Effector memory CD4-positive, alpha-beta T cell (primary cell): ENCODE measurements around the gene CDC7.

Experiments
- DNase-seq, 3 donors: peaks; one replicate each; pipeline ENCODE4 v3.0.0-alpha.2; 2020
- H3K27ac ChIP-seq: 2 replicates; pipeline ENCODE4 v1.7.0; 2013; ENCODE audit warnings: mild to moderate bottlenecking, low read length, moderate library complexity; ENCODE audit not compliant: insufficient read depth, poor library complexity, severe bottlenecking
- H3K27me3 ChIP-seq: replicated peaks from 2 replicates; pipeline ENCODE4 v1.7.0; 2013; ENCODE audit warnings: mild to moderate bottlenecking, low read length; ENCODE audit not compliant: insufficient read depth, control insufficient read depth, poor library complexity, severe bottlenecking
- H3K36me3 ChIP-seq: 2 replicates; pipeline ENCODE4 v1.7.0; 2013; ENCODE audit warnings: mild to moderate bottlenecking, low read length, moderate library complexity; ENCODE audit not compliant: control insufficient read depth, insufficient read depth
- H3K4me1 ChIP-seq: 2 replicates; pipeline ENCODE4 v1.7.0; 2013; ENCODE audit warnings: low read length, mild to moderate bottlenecking; ENCODE audit not compliant: control insufficient read depth, insufficient read depth, poor library complexity, severe bottlenecking
- H3K4me3 ChIP-seq: 2 replicates; pipeline ENCODE4 v1.7.0; 2013; ENCODE audit warnings: low read length, low read depth, mild to moderate bottlenecking; ENCODE audit not compliant: insufficient read depth, poor library complexity, severe bottlenecking
- H3K9me3 ChIP-seq: 2 replicates; pipeline ENCODE4 v1.7.0; 2013; ENCODE audit warnings: mild to moderate bottlenecking, low read length, moderate library complexity; ENCODE audit not compliant: control insufficient read depth

CDC7 gene

DNA sequence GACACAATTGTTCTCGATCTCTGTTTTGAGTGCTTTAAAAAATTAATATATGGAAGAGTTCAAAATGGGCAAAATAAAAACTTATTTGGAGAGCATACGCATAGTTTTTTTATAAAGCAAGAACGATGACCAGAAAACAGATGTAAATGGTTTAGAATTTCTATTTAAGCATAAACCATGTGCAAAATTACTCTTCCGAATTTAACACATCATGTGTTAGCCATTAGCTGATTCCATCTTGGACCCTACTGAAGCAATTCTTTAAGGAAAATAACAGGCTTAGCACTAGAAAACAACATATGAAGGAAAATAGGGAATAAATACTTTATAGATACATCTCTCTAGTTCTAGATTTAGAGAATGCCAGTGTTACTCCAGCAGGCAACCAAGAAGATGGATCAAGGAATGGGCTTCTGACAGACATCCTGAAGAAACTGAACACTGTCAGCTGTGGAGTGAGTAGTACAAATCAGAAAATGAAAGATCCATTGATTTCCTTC lies 26.7 kb downstream of the CDC7 start:
- Histone ChIP-seq H3K27ac (no peak overlapping the region), H3K4me3 (no peak overlapping the region), H3K36me3 (no peaks in the 10 kb centered on the region), H3K27me3 (no peaks in the 10 kb centered on the region), H3K9me3 (no peaks in the 10 kb centered on the region), H3K4me1 (no peaks in the 10 kb centered on the region)
- DNase-seq, result no peak

DNA sequence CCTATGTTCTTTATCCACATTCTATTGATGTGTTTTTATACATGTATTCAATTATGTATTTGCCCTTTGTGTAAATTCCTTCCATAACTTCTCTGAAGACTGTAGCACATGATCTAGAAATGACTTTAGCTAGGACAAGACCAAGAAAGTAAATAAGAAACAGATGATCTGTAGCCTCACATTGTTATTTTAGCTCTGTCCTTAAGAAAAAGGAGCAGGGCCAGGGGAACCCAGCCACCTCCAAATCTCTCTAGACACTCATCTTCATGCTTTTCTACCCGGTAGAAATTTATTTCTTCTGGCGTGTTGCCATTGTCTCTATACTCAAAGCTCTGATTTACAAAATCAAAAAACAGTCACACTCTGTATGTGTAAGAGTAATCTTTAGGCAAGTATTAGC lies 27.1 kb downstream of the CDC7 start:
- no peak overlapping the region for H3K27ac ChIP-seq
- no peak overlapping the region for H3K4me3 ChIP-seq
- H3K4me1 ChIP-seq, result no peaks in the 10 kb centered on the region
- H3K36me3 ChIP-seq, result no peaks in the 10 kb centered on the region
- DNase-seq, result no peak
- H3K9me3 ChIP-seq, result no peaks in the 10 kb centered on the region
- H3K27me3 ChIP-seq, result no peaks in the 10 kb centered on the region

DNA sequence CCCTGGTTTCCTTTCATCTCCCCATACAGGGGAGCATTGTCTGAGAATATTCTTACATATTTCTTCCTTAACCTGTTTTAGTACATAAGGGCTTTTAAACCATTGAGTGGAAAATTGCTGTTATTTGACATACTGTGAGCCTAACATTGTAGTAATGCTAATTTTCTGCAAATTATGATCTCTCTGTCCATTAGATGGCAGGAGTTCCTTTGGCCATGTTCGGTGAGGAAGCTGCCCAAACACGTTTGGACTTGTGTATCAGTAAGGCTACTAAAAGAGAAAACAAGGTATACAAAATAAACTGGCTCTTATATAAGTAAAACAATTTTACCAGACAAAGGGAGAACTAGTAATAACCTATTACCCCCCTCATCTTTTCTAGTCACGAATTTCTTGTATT lies 29.2 kb downstream of the CDC7 start:
- H3K27me3 ChIP-seq, result no peaks in the 10 kb centered on the region
- H3K4me3 ChIP-seq, result no peak overlapping the region
- H3K9me3 ChIP-seq, result no peaks in the 10 kb centered on the region
- no peaks in the 10 kb centered on the region for H3K36me3 ChIP-seq
- H3K27ac ChIP-seq, result no peak overlapping the region
- DNase-seq, result no peak
- H3K4me1 ChIP-seq, result no peaks in the 10 kb centered on the region

DNA sequence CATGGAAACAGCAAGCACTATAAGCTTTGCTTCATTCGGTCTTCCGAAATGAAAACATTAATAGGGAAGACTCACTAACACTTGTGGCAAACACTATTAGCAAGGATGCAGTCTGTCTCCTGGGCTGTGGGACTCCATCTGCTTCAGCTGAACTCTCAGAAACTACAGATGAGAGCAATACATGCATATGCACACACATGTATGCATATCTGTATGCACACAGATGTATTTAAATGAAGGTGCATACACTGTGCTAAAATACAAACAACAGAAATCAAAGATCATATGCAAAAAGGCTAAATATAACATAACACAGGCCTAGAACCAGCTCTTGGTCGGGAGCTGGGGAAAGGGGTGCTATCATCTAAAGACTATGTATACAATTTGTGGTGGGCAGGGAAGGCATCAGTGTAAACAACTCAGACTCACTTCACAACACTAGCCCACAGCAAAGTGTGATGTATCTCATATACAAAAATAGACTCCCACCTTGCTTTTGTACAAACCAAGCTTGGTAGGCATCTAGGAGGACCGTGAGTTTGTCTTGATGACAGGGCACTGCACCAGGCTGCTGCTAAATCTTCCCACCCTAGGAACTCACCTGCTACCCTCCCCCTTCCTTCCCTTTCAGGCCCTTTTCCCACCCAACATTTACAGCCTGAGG lies 32.8 kb downstream of the CDC7 start:
- Histone ChIP-seq H3K4me3 (no peak overlapping the region), H3K4me1 (no peaks in the 10 kb centered on the region), H3K9me3 (no peaks in the 10 kb centered on the region), H3K27ac (no peak overlapping the region), H3K36me3 (no peaks in the 10 kb centered on the region), H3K27me3 (no peaks in the 10 kb centered on the region)
- DNase-seq, result no peak

DNA sequence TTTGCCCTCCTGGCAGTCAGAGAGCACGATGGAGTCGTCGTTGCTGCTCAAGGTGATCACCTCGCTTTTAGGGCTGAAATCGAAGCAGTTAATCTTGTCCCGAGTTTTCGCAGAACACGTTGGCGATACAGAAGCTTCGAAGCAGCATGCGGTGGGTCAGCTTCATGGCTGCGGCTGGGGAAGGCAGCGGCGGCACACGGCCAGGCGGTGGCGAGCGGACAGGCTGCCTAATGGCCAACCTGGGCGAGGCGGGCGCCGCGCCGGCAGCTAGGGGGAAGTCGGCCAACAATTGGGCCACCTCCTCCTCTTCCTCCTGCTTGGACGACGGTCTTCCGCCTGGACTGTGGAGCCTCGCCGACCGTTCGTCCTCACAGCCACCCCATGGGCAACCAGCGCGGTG lies 34.8 kb downstream of the CDC7 start:
- H3K27me3 ChIP-seq, result no peaks in the 10 kb centered on the region
- H3K9me3 ChIP-seq, result no peaks in the 10 kb centered on the region
- no peaks in the 10 kb centered on the region for H3K36me3 ChIP-seq
- H3K4me3 ChIP-seq, result no peak overlapping the region
- no peak overlapping the region for H3K27ac ChIP-seq
- H3K4me1 ChIP-seq, result no peaks in the 10 kb centered on the region
- no peak for DNase-seq

DNA sequence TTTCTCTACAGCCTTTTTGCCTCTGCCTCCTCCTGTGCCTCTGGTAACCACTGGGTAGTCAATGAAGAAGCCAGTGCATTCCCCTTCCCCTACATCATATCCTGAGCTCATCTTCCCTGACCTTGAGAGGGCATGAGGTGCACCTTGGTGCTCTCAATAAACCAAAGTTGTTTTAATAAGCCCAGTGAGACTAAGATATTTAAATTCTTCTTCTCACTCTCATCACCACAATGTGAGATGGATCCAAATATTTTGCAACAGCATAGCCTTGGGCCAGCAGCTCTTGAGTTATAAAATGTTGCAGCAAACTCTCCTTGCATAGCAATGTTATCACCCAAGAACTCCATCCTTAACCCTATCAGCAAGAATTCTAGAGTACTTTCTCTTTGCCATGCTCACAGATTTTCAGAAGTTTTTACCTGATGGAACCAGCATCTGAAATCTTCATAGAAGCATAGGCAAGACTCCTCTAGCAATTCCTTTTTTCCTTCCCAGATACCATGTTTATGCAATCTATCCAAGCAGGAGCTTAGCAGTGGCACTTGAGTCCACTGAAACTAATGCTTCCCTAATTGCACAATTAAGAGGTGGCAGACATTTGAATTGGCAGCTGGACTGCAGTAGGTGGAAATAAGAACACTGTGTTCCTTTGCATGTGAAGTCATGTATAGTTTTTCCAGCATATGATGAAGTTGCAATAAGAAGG lies 36.8 kb downstream of the CDC7 start:
- no peaks in the 10 kb centered on the region for H3K4me1 ChIP-seq

DNA sequence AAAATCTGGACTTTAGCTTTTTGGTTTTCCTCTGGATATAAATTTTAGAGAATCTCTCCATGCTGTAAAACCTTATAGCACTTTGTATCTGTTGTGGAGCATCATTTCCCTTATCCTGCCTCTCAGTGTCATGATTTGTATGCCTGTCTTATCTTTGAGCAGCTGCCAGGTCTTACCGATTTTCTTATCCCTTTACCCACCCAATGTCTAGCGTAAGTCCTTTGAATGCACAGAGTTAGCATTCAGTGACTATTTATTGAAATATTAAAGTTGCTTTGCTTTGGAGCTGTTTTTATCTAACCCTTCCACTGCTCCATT lies 37.3 kb downstream of the CDC7 start:
- Histone ChIP-seq H3K4me3 (no peak overlapping the region), H3K36me3 (no peaks in the 10 kb centered on the region), H3K27me3 (no peaks in the 10 kb centered on the region), H3K9me3 (no peaks in the 10 kb centered on the region), H3K27ac (no peak overlapping the region), H3K4me1 (no peaks in the 10 kb centered on the region)
- no peak for DNase-seq

More for the DNA sequence above, 36.8 kb downstream of the CDC7 start:
- H3K9me3 ChIP-seq, result no peaks in the 10 kb centered on the region
- no peak overlapping the region for H3K27ac ChIP-seq
- DNase-seq, result no peak
- H3K27me3 ChIP-seq, result no peaks in the 10 kb centered on the region
- H3K4me3 ChIP-seq, result no peak overlapping the region
- H3K36me3 ChIP-seq, result no peaks in the 10 kb centered on the region

DNA sequence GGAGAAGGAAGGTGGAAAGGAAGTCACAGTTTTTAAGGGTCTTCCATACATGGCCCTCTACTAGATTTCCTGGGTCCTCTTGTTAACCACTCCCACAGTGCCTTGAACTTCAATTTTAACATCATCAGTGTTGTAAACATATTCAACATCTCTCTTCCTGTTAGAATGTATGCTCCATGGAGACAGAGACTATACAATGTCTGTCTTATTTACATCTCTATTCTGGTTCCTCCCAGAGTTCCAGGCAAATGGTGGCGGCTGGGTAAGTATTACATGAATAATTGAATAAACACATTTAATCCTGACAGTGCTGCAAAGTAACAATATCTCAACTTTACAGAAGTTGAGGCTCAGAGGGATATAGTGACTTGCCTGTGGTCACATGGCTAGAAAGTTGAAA lies 40.3 kb downstream of the CDC7 start:
- Histone ChIP-seq H3K36me3 (no peaks in the 10 kb centered on the region), H3K27ac (no peak overlapping the region), H3K4me3 (no peak overlapping the region), H3K9me3 (no peaks in the 10 kb centered on the region), H3K4me1 (no peaks in the 10 kb centered on the region), H3K27me3 (no peaks in the 10 kb centered on the region)
- DNase-seq, result no peak

DNA sequence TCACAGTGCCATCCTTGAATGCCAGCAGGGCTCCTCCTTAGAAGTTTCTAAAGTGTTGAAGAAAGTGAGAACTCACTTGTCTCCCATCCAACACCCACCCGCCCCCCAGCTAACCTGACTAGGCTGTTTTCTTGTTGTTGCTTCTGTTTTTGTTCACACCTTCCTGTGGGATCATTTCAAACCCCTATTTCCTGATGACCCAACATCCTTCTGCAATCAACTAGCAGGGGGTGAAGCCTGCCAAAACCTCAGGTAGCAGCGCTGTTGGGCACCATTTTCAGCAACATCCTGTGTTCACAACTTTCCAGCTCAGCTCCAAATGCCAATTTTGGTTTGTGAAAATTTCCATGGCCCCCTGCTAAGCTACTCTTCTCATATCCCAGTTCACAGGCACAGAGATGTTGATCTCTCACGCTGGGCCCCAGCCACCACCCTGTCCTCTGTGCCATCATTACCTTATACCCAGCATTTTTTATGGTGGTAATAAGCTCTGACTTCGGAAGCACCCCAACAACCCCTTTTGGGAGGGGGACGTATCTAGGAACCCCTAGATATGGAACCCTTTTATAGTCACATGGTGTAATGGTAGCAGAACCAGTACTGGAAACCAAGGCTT lies 41.4 kb downstream of the CDC7 start:
- no peak overlapping the region for H3K4me3 ChIP-seq
- no peak overlapping the region for H3K27ac ChIP-seq
- peaks cover 4% of the 10 kb centered on the region for H3K4me1 ChIP-seq
- H3K27me3 ChIP-seq, result no peaks in the 10 kb centered on the region
- DNase-seq, result no peak
- H3K36me3 ChIP-seq, result no peaks in the 10 kb centered on the region
- H3K9me3 ChIP-seq, result no peaks in the 10 kb centered on the region
